K562 (cell line): ENCODE measurements around the gene MBD1. TPM values are rescaled to one million over a fixed set of nuclear protein-coding genes. Genes with fewer than 3 reads are reported as not detected.
A peak's percentile ranks its signal among the peaks of the same experiment; 100 is the strongest.

Experiments
- ARID1B ChIP-seq: fragments of 450-650 bp; IDR thresholded peaks from 2 replicates; pipeline ENCODE4 v1.6.1; 2016; ENCODE audit warnings: antibody characterized with exemption, mild to moderate bottlenecking, inconsistent platforms
- ARID3A ChIP-seq: IDR thresholded peaks from 2 replicates; pipeline ENCODE4 v1.6.1; 2012; ENCODE audit warnings: low read depth, low read length, improper control_type of control experiment, borderline replicate concordance
- ARNT ChIP-seq, 2 experiments: fragments of 450-650 bp; IDR thresholded peaks; 2 replicates each; pipeline ENCODE4 v1.6.1; 2016; ENCODE audit warnings: mild to moderate bottlenecking in 1 of 2
- CBX8 ChIP-seq: fragments of 200-600 bp; sonication (generic); IDR thresholded peaks from 2 replicates; pipeline ENCODE4 v1.6.1; 2012; ENCODE audit warnings: borderline replicate concordance, mixed run types, low read depth, mild to moderate bottlenecking, moderate library complexity, mixed read lengths, low read length, control low read depth, inconsistent platforms; ENCODE audit not compliant: poor library complexity, severe bottlenecking; ENCODE audit errors: extremely low read depth
- HDAC6 ChIP-seq: IDR thresholded peaks from 2 replicates; pipeline ENCODE4 v1.6.1; 2012; ENCODE audit warnings: low read depth, mild to moderate bottlenecking, control low read depth, inconsistent platforms, low read length, moderate library complexity
- MCM7 ChIP-seq, 2 experiments: fragments of 450-650 bp; IDR thresholded peaks; 2 replicates each; pipeline ENCODE4 v1.6.1; 2016 to 2018
- MTA2 ChIP-seq: fragments of 450-650 bp; IDR thresholded peaks from 2 replicates; pipeline ENCODE4 v1.6.1; 2016; ENCODE audit warnings: low read depth
- MTA3 ChIP-seq: fragments of 450-650 bp; formaldehyde crosslinking; IDR thresholded peaks from 2 replicates; pipeline ENCODE4 v1.6.1; 2017; ENCODE audit warnings: mild to moderate bottlenecking, borderline replicate concordance
- MYNN ChIP-seq, 2 experiments: sonication (generic); formaldehyde crosslinking in 1 of 2; IDR thresholded peaks; 2 replicates each; pipeline versions ENCODE4 v1.5.0 to v1.6.1; 2016 to 2020; ENCODE audit warnings: antibody characterized with exemption in 1 of 2, missing genetic modification reagents in 1 of 2
- PRMT5 ChIP-seq: sonication (generic); formaldehyde crosslinking; IDR thresholded peaks from 2 replicates; pipeline ENCODE4 v1.5.0; 2020; ENCODE audit warnings: missing genetic modification reagents
- PTBP1 ChIP-seq: fragments of 200-400 bp; formaldehyde crosslinking; IDR thresholded peaks from 2 replicates; pipeline ENCODE4 v1.6.1; 2017; ENCODE audit warnings: low read depth, low read length
- RNF219 ChIP-seq: fragments of 250-450 bp; sonication (Bioruptor Pico); IDR thresholded peaks from 2 replicates; pipeline ENCODE4 v1.5.0; 2022; ENCODE audit warnings: mild to moderate bottlenecking
- SNRNP70 ChIP-seq: fragments of 200-400 bp; formaldehyde crosslinking; optimal IDR thresholded peaks from 2 replicates; pipeline ENCODE3; 2017; ENCODE audit warnings: low read depth, low read length
- TCFL5 ChIP-seq: fragments of 250-450 bp; sonication (Bioruptor Pico); conservative IDR thresholded peaks from 2 replicates; pipeline ENCODE4 v1.6.1; 2021; ENCODE audit warnings: mild to moderate bottlenecking, moderate library complexity, matching md5 sums
- ZNF146 ChIP-seq: IDR thresholded peaks from one replicate; pipeline ENCODE4 v1.6.1; 2018; ENCODE audit warnings: missing compliant biosample characterization; ENCODE audit not compliant: unreplicated experiment
- ZNF165 ChIP-seq: fragments of 250-450 bp; sonication (Bioruptor Pico); IDR thresholded peaks from 2 replicates; pipeline ENCODE4 v1.4.0; 2020; ENCODE audit warnings: borderline replicate concordance
- ZNF217 ChIP-seq: sonication (generic); formaldehyde crosslinking; IDR thresholded peaks from 2 replicates; pipeline ENCODE4 v1.8.0; 2022; ENCODE audit warnings: mild to moderate bottlenecking, missing genetic modification reagents
- ZNF224 ChIP-seq: sonication (generic); formaldehyde crosslinking; IDR thresholded peaks from 2 replicates; pipeline ENCODE4 v1.8.0; 2022; ENCODE audit warnings: mild to moderate bottlenecking, missing genetic modification reagents
- ZNF277 ChIP-seq: fragments of 250-450 bp; sonication (Bioruptor Pico); IDR thresholded peaks from 2 replicates; pipeline ENCODE4 v1.8.0; 2022; ENCODE audit warnings: inconsistent platforms, mild to moderate bottlenecking, moderate library complexity, borderline replicate concordance
- ZNF384 ChIP-seq: IDR thresholded peaks from 2 replicates; pipeline ENCODE4 v1.6.1; 2012; ENCODE audit warnings: low read depth, low read length, improper control_type of control experiment
- ZNF644 ChIP-seq: fragments of 200-800 bp; sonication (Bioruptor generic); IDR thresholded peaks from 2 replicates; pipeline ENCODE4 v1.6.1; 2016; ENCODE audit warnings: low read depth, missing genetic modification characterization, missing compliant biosample characterization
- polyA plus RNA-seq, 8 experiments: library from polyadenylated mRNA; depleted of rRNA in 4 of 8; stranded (reverse) in 5 of 8; unstranded in 3 of 8; fragments of >200 nt; fragmentation: Nextera tagmentation in 2 of 8; fragmentation: Illumina TruSeq in 1 of 8; extraction: Ambion mirVana in 2 of 8; extraction: Trizol in 1 of 8; gene quantifications; 2 replicates each; pipeline versions ENCODE4 v1.2.1 to v1.2.3, GENCODE V29; 2011 to 2014; ENCODE audit warnings: inconsistent platforms in 1 of 8, missing spikeins in 1 of 8
- total RNA-seq, 7 experiments: library from RNA; depleted of rRNA in 6 of 7; stranded (reverse); fragments of >200 nt in 6 of 7; fragmentation: Illumina TruSeq in 2 of 7; extraction: Trizol in 2 of 7; gene quantifications; 2 replicates each; pipeline versions ENCODE4 v1.2.1 to v1.2.3, GENCODE V29; 2011 to 2021; ENCODE audit warnings: low replicate concordance in 1 of 7
- TF ChIP-seq, protein P1 (sequence below): fragments of 250-450 bp; sonication (Bioruptor Pico); IDR thresholded peaks from 2 replicates; pipeline ENCODE4 v1.5.0; 2021

MBD1 gene
- total and polyA plus RNA-seq, 9 of the 15 experiments (the other 6 are each of a cell fraction or from before 2014, with no cell fraction given) = 3.0 to 59.7 (median 31.7) TPM

GRCh38 chr18:50287441-50288347, 6.4 kb upstream of the MBD1 start, which contains the start of gene CXXC1 (continued):
- TF ChIP-seq ZNF277 = no peak
- 0 out of 2 replicates have a peak, but pooled peaks have one; percentile 51 for TF ChIP-seq PTBP1
- TF ChIP-seq HDAC6 = no peak
- TF ChIP-seq ARNT (IDR thresholded peaks at IDR 0.05) = no peak
- 0 out of 2 replicates have a peak, but pooled peaks have one; percentile 31 for TF ChIP-seq ZNF165 (CRISPR knock-in tag)
- TF ChIP-seq PRMT5 (CRISPR knock-in tag) = no peak
- no peak for TF ChIP-seq MTA2
- peak; percentile 99 for TF ChIP-seq ZNF644
- peak; percentile 44; the same call in 1 of the 2 replicates for TF ChIP-seq MTA3
- no peak for TF ChIP-seq MCM7 (IDR thresholded peaks at IDR 0.05)
- TF ChIP-seq, protein P1, sequence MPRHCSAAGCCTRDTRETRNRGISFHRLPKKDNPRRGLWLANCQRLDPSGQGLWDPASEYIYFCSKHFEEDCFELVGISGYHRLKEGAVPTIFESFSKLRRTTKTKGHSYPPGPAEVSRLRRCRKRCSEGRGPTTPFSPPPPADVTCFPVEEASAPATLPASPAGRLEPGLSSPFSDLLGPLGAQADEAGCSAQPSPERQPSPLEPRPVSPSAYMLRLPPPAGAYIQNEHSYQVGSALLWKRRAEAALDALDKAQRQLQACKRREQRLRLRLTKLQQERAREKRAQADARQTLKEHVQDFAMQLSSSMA (CRISPR knock-in tag) = no peak
- no peak for TF ChIP-seq TCFL5
- no peak for TF ChIP-seq ZNF146
- no peak for TF ChIP-seq ZNF224 (CRISPR knock-in tag)
- TF ChIP-seq ARID1B = no peak
- TF ChIP-seq CBX8 = no peak
- TF ChIP-seq ZNF384 = no peak
- TF ChIP-seq MYNN (IDR thresholded peaks at IDR 0.05) = no peak
- TF ChIP-seq MYNN (CRISPR knock-in tag; IDR thresholded peaks at IDR 0.05) = no peak
- TF ChIP-seq SNRNP70 = no peak
- no peak; the same call in 1 of the 2 replicates for TF ChIP-seq ARID3A
- TF ChIP-seq RNF219 = no peak
- TF ChIP-seq ZNF217 (CRISPR knock-in tag) = no peak
